ENCODE measurements around the gene HOXB13.

- TF ChIP-seq ZNF274 (IDR thresholded peaks at IDR 0.05; ENCODE audit: low read depth, low read length) (no peak), YY1 (IDR thresholded peaks at IDR 0.05; ENCODE audit: insufficient read depth, insufficient read length) (no peak)
These were observed 2.2 kb downstream of the HOXB13 start for GRCh38 chr17:48726114-48726915.

Data from NT2/D1 (cell line).